Measurements from ENCODE around the gene CHIA. TPM values are rescaled to one million over a fixed set of nuclear protein-coding genes. Genes with fewer than 3 reads are reported as not detected.
A peak's percentile ranks its signal among the peaks of the same experiment; 100 is the strongest.

CHIA gene
- polyA plus RNA-seq, 1 of the 3 experiments (the other 2 are of a cell fraction) = not detected

DNA sequence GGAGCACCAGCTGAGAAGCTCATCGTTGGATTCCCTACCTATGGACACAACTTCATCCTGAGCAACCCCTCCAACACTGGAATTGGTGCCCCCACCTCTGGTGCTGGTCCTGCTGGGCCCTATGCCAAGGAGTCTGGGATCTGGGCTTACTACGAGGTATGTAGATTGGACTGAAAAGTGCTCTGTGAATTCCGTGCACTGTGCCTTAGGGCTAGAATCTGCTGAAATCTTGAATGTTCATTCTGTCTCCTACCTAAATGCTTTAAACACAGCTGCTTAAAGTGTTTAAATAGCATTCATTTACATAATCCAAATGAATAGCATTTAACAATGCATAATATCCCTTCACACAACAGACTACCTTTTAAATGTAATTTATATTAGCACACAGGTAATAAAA is 27.9 kb downstream of the CHIA start:
- Histone ChIP-seq H3K36me3 (replicated peaks in 1 of 2; ENCODE audit: control insufficient read depth in 1 of 2, insufficient read depth in 2 of 2, low read length in 1 of 2) (no peaks in the 10 kb centered on the region), H3K9me2 (no peaks in the 10 kb centered on the region), H4K20me1 (ENCODE audit: insufficient read depth) (no peaks in the 10 kb centered on the region), H2AFZ (ENCODE audit: low read depth) (no peak overlapping the region), H3K27ac (ENCODE audit: low read depth in 2 of 2, low read length in 1 of 2) (no peak overlapping the region), H3K4me1 (ENCODE audit: control insufficient read depth in 1 of 2, insufficient read depth in 2 of 2, low read depth in 1 of 2, low read length in 1 of 2) (no peaks in the 10 kb centered on the region), H3K9ac (no peak overlapping the region), H3F3A (replicated peaks; ENCODE audit: insufficient read depth) (no peaks in the 10 kb centered on the region), H3K79me2 (ENCODE audit: insufficient read depth) (no peaks in the 10 kb centered on the region), H3K27me3 (ENCODE audit: insufficient read depth) (peaks cover 12% of the 10 kb centered on the region; the same call in 1 of the 2 replicates), H3K9me3 (no peaks in the 10 kb centered on the region), H3K4me3 (ENCODE audit: low read depth in 2 of 2, low read length in 1 of 2) (no peak overlapping the region), H3K4me2 (no peak overlapping the region)
- ChIA-PET POLR2A (no interaction called here), CTCF (no interaction called here)
- DNase-seq = no peak
- 3% methylated on average over 3 of the region's 3 CpGs for WGBS (ENCODE audit: low lambda C conversion rate)
- TF ChIP-seq EP300 (IDR thresholded peaks at IDR 0.05; ENCODE audit: borderline replicate concordance in 1 of 2, low read depth in 1 of 2, low read length in 1 of 2) (no peak), MEF2A (IDR thresholded peaks at IDR 0.05; ENCODE audit: borderline replicate concordance, low read depth) (no peak), CHD2 (IDR thresholded peaks at IDR 0.05; ENCODE audit: low read length, partially characterized antibody) (no peak), NFIC (IDR thresholded peaks at IDR 0.05; ENCODE audit: borderline replicate concordance) (no peak), FOSL2 (IDR thresholded peaks at IDR 0.05; ENCODE audit: borderline replicate concordance, low read depth) (no peak), ELF1 (IDR thresholded peaks at IDR 0.05) (no peak)
- TF ChIP-seq, protein P1, sequence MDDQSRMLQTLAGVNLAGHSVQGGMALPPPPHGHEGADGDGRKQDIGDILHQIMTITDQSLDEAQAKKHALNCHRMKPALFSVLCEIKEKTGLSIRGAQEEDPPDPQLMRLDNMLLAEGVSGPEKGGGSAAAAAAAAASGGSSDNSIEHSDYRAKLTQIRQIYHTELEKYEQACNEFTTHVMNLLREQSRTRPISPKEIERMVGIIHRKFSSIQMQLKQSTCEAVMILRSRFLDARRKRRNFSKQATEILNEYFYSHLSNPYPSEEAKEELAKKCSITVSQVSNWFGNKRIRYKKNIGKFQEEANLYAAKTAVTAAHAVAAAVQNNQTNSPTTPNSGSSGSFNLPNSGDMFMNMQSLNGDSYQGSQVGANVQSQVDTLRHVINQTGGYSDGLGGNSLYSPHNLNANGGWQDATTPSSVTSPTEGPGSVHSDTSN (IDR thresholded peaks at IDR 0.05) = no peak
- TF ChIP-seq, protein P2, sequence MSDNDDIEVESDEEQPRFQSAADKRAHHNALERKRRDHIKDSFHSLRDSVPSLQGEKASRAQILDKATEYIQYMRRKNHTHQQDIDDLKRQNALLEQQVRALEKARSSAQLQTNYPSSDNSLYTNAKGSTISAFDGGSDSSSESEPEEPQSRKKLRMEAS (IDR thresholded peaks at IDR 0.05; ENCODE audit: low read depth) = no peak

DNA sequence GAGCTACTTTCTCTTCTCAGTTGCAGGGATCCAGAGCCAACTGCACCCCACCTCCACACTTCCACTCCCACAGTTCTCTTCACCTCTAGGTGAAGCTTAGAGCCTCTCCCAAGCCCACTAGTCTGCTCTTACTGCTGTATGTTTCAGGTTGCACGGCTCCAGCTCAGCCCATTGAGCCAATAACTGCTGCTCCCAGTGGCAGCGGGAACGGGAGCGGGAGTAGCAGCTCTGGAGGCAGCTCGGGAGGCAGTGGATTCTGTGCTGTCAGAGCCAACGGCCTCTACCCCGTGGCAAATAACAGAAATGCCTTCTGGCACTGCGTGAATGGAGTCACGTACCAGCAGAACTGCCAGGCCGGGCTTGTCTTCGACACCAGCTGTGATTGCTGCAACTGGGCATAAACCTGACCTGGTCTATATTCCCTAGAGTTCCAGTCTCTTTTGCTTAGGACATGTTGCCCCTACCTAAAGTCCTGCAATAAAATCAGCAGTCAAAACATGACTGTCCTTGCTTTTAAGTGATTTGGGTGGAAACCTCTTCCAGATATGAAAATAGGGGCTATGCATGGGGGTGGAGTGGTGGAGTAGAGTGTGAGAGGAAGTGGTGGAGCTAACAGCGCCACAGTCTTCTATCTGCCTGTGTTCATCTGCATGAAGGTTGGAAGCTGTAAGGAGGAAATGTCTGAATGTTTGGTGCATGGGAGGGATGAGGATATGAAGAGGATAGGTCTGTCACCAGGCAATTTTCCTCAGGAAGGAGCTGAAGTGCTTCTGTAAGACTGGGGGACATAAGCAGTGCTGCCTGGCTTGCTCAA is 29.6 kb downstream of the CHIA start:
- Histone ChIP-seq H3F3A (replicated peaks; ENCODE audit: insufficient read depth) (no peaks in the 10 kb centered on the region), H4K20me1 (ENCODE audit: insufficient read depth) (no peaks in the 10 kb centered on the region), H3K79me2 (ENCODE audit: insufficient read depth) (no peaks in the 10 kb centered on the region), H3K4me3 (ENCODE audit: low read depth in 2 of 2, low read length in 1 of 2) (no peak overlapping the region), H2AFZ (ENCODE audit: low read depth) (no peak overlapping the region), H3K27ac (ENCODE audit: low read depth in 2 of 2, low read length in 1 of 2) (no peak overlapping the region), H3K27me3 (ENCODE audit: insufficient read depth) (peaks cover under 1% of the 10 kb centered on the region; the same call in 1 of the 2 replicates), H3K9ac (no peak overlapping the region), H3K4me1 (ENCODE audit: control insufficient read depth in 1 of 2, insufficient read depth in 2 of 2, low read depth in 1 of 2, low read length in 1 of 2) (no peaks in the 10 kb centered on the region), H3K4me2 (peak overlapping the region; percentile 50; the same call in 1 of the 2 replicates), H3K36me3 (replicated peaks in 1 of 2; ENCODE audit: control insufficient read depth in 1 of 2, insufficient read depth in 2 of 2, low read length in 1 of 2) (no peaks in the 10 kb centered on the region), H3K9me3 (no peaks in the 10 kb centered on the region), H3K9me2 (no peaks in the 10 kb centered on the region)
- DNase-seq = no peak
- CTCF ChIA-PET = interaction anchor here (1.5 kb wide), 1 partner anchor 15 kb away, joined by 3 read pairs; no protein-coding TSS in a partner anchor
- 3% methylated on average over 12 of the region's 12 CpGs for WGBS (ENCODE audit: low lambda C conversion rate)
- POLR2A ChIA-PET = no interaction called here
- no peak for TF ChIP-seq FOXM1 (IDR thresholded peaks at IDR 0.05; ENCODE audit: low read depth)
- no peak for TF ChIP-seq RXRA (IDR thresholded peaks at IDR 0.05; ENCODE audit: borderline replicate concordance, low read depth)
- no peak for TF ChIP-seq RCOR1 (IDR thresholded peaks at IDR 0.05; ENCODE audit: low read length)
- no peak for TF ChIP-seq FOXJ3 (CRISPR knock-in tag; IDR thresholded peaks at IDR 0.05)
- TF ChIP-seq, protein P3, sequence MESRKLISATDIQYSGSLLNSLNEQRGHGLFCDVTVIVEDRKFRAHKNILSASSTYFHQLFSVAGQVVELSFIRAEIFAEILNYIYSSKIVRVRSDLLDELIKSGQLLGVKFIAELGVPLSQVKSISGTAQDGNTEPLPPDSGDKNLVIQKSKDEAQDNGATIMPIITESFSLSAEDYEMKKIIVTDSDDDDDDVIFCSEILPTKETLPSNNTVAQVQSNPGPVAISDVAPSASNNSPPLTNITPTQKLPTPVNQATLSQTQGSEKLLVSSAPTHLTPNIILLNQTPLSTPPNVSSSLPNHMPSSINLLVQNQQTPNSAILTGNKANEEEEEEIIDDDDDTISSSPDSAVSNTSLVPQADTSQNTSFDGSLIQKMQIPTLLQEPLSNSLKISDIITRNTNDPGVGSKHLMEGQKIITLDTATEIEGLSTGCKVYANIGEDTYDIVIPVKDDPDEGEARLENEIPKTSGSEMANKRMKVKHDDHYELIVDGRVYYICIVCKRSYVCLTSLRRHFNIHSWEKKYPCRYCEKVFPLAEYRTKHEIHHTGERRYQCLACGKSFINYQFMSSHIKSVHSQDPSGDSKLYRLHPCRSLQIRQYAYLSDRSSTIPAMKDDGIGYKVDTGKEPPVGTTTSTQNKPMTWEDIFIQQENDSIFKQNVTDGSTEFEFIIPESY (IDR thresholded peaks at IDR 0.05; ENCODE audit: borderline replicate concordance, low read depth) = no peak
- no peak for TF ChIP-seq CHD2 (IDR thresholded peaks at IDR 0.05; ENCODE audit: low read length, partially characterized antibody)
- no peak for TF ChIP-seq MEF2A (IDR thresholded peaks at IDR 0.05; ENCODE audit: borderline replicate concordance, low read depth)
- TF ChIP-seq, protein P1 (IDR thresholded peaks at IDR 0.05) = no peak
- no peak for TF ChIP-seq GABPA (IDR thresholded peaks at IDR 0.05; ENCODE audit: low read depth)
- TF ChIP-seq, protein P4, sequence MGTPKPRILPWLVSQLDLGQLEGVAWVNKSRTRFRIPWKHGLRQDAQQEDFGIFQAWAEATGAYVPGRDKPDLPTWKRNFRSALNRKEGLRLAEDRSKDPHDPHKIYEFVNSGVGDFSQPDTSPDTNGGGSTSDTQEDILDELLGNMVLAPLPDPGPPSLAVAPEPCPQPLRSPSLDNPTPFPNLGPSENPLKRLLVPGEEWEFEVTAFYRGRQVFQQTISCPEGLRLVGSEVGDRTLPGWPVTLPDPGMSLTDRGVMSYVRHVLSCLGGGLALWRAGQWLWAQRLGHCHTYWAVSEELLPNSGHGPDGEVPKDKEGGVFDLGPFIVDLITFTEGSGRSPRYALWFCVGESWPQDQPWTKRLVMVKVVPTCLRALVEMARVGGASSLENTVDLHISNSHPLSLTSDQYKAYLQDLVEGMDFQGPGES (IDR thresholded peaks at IDR 0.05; ENCODE audit: low read depth, low read length) = no peak
- TF ChIP-seq, protein P5, sequence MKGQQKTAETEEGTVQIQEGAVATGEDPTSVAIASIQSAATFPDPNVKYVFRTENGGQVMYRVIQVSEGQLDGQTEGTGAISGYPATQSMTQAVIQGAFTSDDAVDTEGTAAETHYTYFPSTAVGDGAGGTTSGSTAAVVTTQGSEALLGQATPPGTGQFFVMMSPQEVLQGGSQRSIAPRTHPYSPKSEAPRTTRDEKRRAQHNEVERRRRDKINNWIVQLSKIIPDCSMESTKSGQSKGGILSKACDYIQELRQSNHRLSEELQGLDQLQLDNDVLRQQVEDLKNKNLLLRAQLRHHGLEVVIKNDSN (IDR thresholded peaks at IDR 0.05; ENCODE audit: borderline replicate concordance, low read depth) = no peak
- TF ChIP-seq GATA2 (CRISPR knock-in tag; IDR thresholded peaks at IDR 0.05) = no peak
- no peak for TF ChIP-seq JUND (IDR thresholded peaks at IDR 0.05)
- TF ChIP-seq POLR2AphosphoS5 (IDR thresholded peaks at IDR 0.05; ENCODE audit: low read depth, low read length) = no peak
- TF ChIP-seq TEAD4 (IDR thresholded peaks at IDR 0.05; ENCODE audit: borderline replicate concordance, insufficient read depth) = no peak
- no peak for TF ChIP-seq SIN3A (IDR thresholded peaks at IDR 0.05; ENCODE audit: borderline replicate concordance, low read depth, low read length)
- TF ChIP-seq ELF1 (IDR thresholded peaks at IDR 0.05) = no peak

All from SK-N-SH (cell line).